Measurements from ENCODE around the gene TMEM184B.

DNA sequence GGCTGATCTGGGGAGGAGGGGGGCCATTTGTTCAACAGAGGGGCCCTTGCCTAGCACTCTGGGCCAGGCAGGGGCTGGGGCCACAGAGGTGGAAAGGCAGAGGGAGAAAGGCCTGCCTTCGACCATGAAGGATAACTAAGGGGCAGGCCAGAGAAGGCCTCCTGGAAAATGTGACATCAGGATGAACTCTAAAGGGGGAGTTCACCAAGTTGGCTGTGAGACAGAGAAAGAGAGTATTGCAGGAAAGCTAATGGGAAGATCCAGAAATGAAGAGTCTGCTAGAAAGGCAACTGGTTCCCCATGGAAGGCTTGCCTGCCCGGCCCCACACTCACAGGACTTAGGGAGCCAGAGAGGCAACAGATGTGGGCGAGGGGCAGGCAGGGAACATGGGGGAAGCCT is 28.1 kb upstream of the TMEM184B start:
- TF ChIP-seq, protein P1, sequence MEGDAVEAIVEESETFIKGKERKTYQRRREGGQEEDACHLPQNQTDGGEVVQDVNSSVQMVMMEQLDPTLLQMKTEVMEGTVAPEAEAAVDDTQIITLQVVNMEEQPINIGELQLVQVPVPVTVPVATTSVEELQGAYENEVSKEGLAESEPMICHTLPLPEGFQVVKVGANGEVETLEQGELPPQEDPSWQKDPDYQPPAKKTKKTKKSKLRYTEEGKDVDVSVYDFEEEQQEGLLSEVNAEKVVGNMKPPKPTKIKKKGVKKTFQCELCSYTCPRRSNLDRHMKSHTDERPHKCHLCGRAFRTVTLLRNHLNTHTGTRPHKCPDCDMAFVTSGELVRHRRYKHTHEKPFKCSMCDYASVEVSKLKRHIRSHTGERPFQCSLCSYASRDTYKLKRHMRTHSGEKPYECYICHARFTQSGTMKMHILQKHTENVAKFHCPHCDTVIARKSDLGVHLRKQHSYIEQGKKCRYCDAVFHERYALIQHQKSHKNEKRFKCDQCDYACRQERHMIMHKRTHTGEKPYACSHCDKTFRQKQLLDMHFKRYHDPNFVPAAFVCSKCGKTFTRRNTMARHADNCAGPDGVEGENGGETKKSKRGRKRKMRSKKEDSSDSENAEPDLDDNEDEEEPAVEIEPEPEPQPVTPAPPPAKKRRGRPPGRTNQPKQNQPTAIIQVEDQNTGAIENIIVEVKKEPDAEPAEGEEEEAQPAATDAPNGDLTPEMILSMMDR (conservative IDR thresholded peaks at IDR 0.05), result no peak
- TF ChIP-seq EZH2 (IDR thresholded peaks at IDR 0.05; ENCODE audit: low read depth), result no peak

All from PC-9 (cell line).